GM10847 (cell line): ENCODE data around the gene AK9.

Experiments used
- POLR2A ChIP-seq: IDR thresholded peaks from 2 replicates; pipeline ENCODE4 v1.6.1; 2011; ENCODE audit not compliant: insufficient read length; ENCODE audit errors: extremely low read depth

Gene AK9

GRCh38 chr6:109508166-109508860, 182.7 kb downstream of the AK9 start:
- TF ChIP-seq POLR2A: no peak

- no peak for TF ChIP-seq POLR2A
Observed at GRCh38 chr6:109507490-109508072, 183.4 kb downstream of the AK9 start.

- no peak for TF ChIP-seq POLR2A
Observed at GRCh38 chr6:109506841-109507240, 184.2 kb downstream of the AK9 start.

GRCh38 chr6:109506314-109506713, 184.7 kb downstream of the AK9 start:
- TF ChIP-seq POLR2A: no peak

GRCh38 chr6:109503327-109504224, 187.4 kb downstream of the AK9 start:
- TF ChIP-seq POLR2A: no peak

GRCh38 chr6:109498936-109499335, 192.1 kb downstream of the AK9 start:
- no peak for TF ChIP-seq POLR2A

GRCh38 chr6:109498052-109498451, 192.9 kb downstream of the AK9 start:
- TF ChIP-seq POLR2A: no peak

- no peak for TF ChIP-seq POLR2A
Observed at GRCh38 chr6:109496036-109496772, 194.8 kb downstream of the AK9 start.

GRCh38 chr6:109493865-109494264, 197.1 kb downstream of the AK9 start:
- no peak for TF ChIP-seq POLR2A

GRCh38 chr6:109491207-109491938, 199.6 kb downstream of the AK9 start:
- no peak for TF ChIP-seq POLR2A

GRCh38 chr6:109490713-109491112, 200.3 kb downstream of the AK9 start:
- TF ChIP-seq POLR2A: no peak

- no peak for TF ChIP-seq POLR2A
Observed at GRCh38 chr6:109488001-109488400, 203.0 kb downstream of the AK9 start.

- TF ChIP-seq POLR2A: no peak
Observed at GRCh38 chr6:109486068-109486467, 204.9 kb downstream of the AK9 start.

GRCh38 chr6:109485266-109485935, 205.6 kb downstream of the AK9 start:
- no peak for TF ChIP-seq POLR2A

GRCh38 chr6:109484122-109484521, 206.9 kb downstream of the AK9 start:
- TF ChIP-seq POLR2A: no peak

GRCh38 chr6:109483735-109484057, 207.3 kb downstream of the AK9 start:
- TF ChIP-seq POLR2A: no peak
